HG03571 (cell line): Measurements from ENCODE around the gene ST6GALNAC1.
"Not testable (repeated sequence)": the region's sequence is repeated elsewhere in the genome, so short reads cannot be mapped to it uniquely, and the experiment has no call there.

Experiments
- ATAC-seq: cut with Tn5 transposase; IDR thresholded peaks from one replicate; pipeline ENCODE4 v1.9.1; 2021; ENCODE audit not compliant: unreplicated experiment

ST6GALNAC1 gene

GRCh38 chr17:76614064-76614759, 29.3 kb downstream of the ST6GALNAC1 start:
- ATAC-seq, result not testable (repeated sequence)

GRCh38 chr17:76612977-76613851, 30.3 kb downstream of the ST6GALNAC1 start:
- no peak for ATAC-seq

- ATAC-seq, result no peak
Observed at GRCh38 chr17:76612465-76612864, 31.1 kb downstream of the ST6GALNAC1 start.

GRCh38 chr17:76611758-76612157, 31.8 kb downstream of the ST6GALNAC1 start:
- ATAC-seq, result no peak

- not testable (repeated sequence) for ATAC-seq
Observed at GRCh38 chr17:76611080-76611749, 32.3 kb downstream of the ST6GALNAC1 start.

- not testable (repeated sequence) for ATAC-seq
Observed at GRCh38 chr17:76606685-76607084, 36.9 kb downstream of the ST6GALNAC1 start.

- no peak for ATAC-seq
Observed at GRCh38 chr17:76601065-76601464, 42.5 kb downstream of the ST6GALNAC1 start.

GRCh38 chr17:76599694-76600460, 43.7 kb downstream of the ST6GALNAC1 start:
- ATAC-seq, result no peak

GRCh38 chr17:76598004-76598439, 45.5 kb downstream of the ST6GALNAC1 start:
- no peak for ATAC-seq

- no peak for ATAC-seq
Observed at GRCh38 chr17:76597156-76598003, 46.2 kb downstream of the ST6GALNAC1 start.

GRCh38 chr17:76594690-76595089, 48.9 kb downstream of the ST6GALNAC1 start:
- no peak for ATAC-seq

- ATAC-seq, result no peak
Observed at GRCh38 chr17:76593959-76594358, 49.6 kb downstream of the ST6GALNAC1 start.

GRCh38 chr17:76593384-76593826, 50.2 kb downstream of the ST6GALNAC1 start:
- no peak for ATAC-seq

- ATAC-seq, result no peak
Observed at GRCh38 chr17:76588182-76588581, 55.4 kb downstream of the ST6GALNAC1 start.

- no peak for ATAC-seq
Observed at GRCh38 chr17:76586741-76587487, 56.6 kb downstream of the ST6GALNAC1 start.

- ATAC-seq, result no peak
Observed at GRCh38 chr17:76585649-76586593, 57.6 kb downstream of the ST6GALNAC1 start, which contains the start of gene ST6GALNAC2. Gene ST6GALNAC2, minus strand, starts transcription at chr17:76585860. Its CDS starts 52 bp downstream, at chr17:76585808.

GRCh38 chr17:76585033-76585648, 58.4 kb downstream of the ST6GALNAC1 start:
- ATAC-seq, result no peak
